IgD-negative memory B cell (primary cell): Measurements from ENCODE around the gene JADE2. TPM values are rescaled to one million over a fixed set of nuclear protein-coding genes. Genes with fewer than 3 reads are reported as not detected.

Experiments used
- H3K27ac Mint-ChIP-seq, 3 donors: one replicate each; pipeline ENCODE4 v1.8.0; 2020 to 2022; ENCODE audit warnings: mild to moderate bottlenecking in 3 of 3, mixed read lengths in 3 of 3, moderate library complexity in 1 of 3
- H3K27me3 Mint-ChIP-seq: one replicate; pipeline ENCODE4 v1.8.0; 2021; ENCODE audit warnings: mixed read lengths
- H3K36me3 Mint-ChIP-seq: one replicate; pipeline ENCODE4 v1.8.0; 2020; ENCODE audit warnings: mild to moderate bottlenecking, mixed read lengths
- H3K4me1 Mint-ChIP-seq, 3 donors: one replicate each; pipeline ENCODE4 v1.8.0; 2020 to 2022; ENCODE audit warnings: mixed read lengths in 3 of 3, mild to moderate bottlenecking in 1 of 3
- H3K4me3 Mint-ChIP-seq, 4 donors: one replicate each; pipeline ENCODE4 v1.8.0; 2020 to 2022; ENCODE audit warnings: mild to moderate bottlenecking in 4 of 4, mixed read lengths in 4 of 4, moderate library complexity in 3 of 4
- H3K9me3 Mint-ChIP-seq, 3 donors: one replicate each; pipeline ENCODE4 v1.8.0; 2020 to 2021; ENCODE audit warnings: mixed read lengths in 3 of 3, mild to moderate bottlenecking in 1 of 3
- polyA plus RNA-seq: library from polyadenylated mRNA; unstranded; fragments of 300-500 nt; fragmentation: Illumina TruSeq; gene quantifications from one replicate; pipeline ENCODE4 v1.2.3, GENCODE V29; 2021

Gene JADE2
- polyA plus RNA-seq, 1 donor from 2014 or later = 46.7 TPM

DNA sequence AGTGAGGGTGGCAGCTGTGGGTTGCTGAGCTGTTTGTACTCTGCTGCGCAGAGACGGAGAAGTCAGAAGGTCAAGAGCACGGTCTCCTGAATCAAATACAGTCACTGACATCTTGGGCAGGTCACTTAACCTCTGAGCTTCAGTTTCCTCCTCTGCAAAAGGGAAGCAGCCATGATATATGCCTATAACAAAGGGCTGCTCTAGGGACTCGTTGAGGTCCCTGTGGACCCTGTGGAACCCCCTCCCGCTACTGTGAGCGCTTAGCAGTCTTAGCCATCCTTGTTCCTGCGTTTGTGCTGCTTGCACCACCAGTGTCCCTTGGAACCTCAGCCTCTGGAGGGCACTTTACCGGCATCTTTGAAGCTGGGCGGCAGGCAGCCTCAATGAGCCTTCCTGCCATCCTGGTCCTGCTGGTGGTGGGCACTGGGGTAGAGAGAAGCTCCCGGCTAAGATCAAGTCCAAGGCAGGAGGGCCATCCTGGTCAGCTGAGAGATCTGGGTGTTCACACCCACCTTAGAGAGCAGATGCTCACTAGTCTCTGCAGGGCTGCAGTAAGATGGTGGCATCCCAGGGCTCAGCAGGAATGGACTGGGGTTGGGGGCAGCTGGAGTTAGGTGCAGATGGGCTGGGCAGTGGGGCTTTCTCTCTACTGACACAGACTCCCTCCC, 8.7 kb downstream of the JADE2 start:
- peaks cover 4% of the 10 kb centered on the region for H3K36me3 Mint-ChIP-seq
- peak overlapping the region in 2 of 4 donors; percentile 42 to 43 for H3K4me3 Mint-ChIP-seq
- no peaks in the 10 kb centered on the region for H3K27me3 Mint-ChIP-seq
- no peaks in the 10 kb centered on the region for H3K9me3 Mint-ChIP-seq
- H3K27ac Mint-ChIP-seq = peak overlapping the region; percentile 76 to 89 (median 78)
- peaks cover 53 to 73% (median 63%) of the 10 kb centered on the region in 3 donors for H3K4me1 Mint-ChIP-seq

DNA sequence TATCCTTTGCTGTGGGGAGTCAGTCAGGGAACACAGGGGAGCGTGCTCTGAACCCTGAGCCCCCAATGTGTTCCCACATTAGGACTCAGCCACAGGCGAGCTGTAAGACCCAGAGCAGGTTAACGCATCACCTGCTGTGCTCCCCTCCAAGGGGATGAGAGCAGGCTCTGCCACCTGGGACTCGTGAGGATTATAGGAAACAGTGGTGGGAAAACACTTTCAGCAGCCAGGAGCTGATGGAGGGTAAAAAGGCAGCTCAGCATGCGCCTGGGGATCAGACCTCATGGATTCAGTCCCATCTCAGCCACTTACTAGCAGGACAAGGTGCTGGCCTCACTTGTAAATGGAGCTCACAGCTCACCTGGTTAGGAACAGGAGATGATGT, 9.2 kb downstream of the JADE2 start:
- no peaks in the 10 kb centered on the region for H3K9me3 Mint-ChIP-seq
- no peaks in the 10 kb centered on the region for H3K27me3 Mint-ChIP-seq
- H3K27ac Mint-ChIP-seq = peak overlapping the region in 2 of 3 donors; percentile 78 to 89
- peaks cover 51 to 71% (median 61%) of the 10 kb centered on the region in 3 donors for H3K4me1 Mint-ChIP-seq
- no peak overlapping the region for H3K4me3 Mint-ChIP-seq
- peaks cover 4% of the 10 kb centered on the region for H3K36me3 Mint-ChIP-seq

DNA sequence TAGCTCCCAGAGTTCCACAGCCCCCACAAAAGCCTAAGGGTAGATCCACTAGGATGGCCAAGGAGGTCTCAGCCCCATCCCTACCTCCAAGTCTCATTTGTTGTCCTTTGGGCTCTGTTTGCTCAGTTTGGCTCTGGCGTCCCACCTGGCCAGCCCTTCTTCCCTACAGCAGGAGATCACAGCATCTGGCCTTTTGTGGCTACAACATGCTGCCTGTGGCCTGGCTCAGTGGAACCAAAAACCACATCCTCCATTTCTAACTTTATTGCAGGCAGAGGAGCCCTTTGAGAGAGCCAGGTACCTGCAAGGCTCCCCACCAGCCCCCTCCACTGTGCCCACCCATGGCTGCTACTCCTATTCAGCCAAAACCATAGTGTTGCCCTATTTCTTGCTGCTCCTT, 11.4 kb downstream of the JADE2 start:
- Mint-ChIP-seq H3K9me3 (no peaks in the 10 kb centered on the region), H3K4me1 (peaks cover 48 to 73% (median 68%) of the 10 kb centered on the region in 3 donors), H3K36me3 (peaks cover 9% of the 10 kb centered on the region), H3K4me3 (peak overlapping the region in 2 of 4 donors; percentile 41 to 67), H3K27ac (peak overlapping the region in 2 of 3 donors; percentile 40 to 90), H3K27me3 (no peaks in the 10 kb centered on the region)

DNA sequence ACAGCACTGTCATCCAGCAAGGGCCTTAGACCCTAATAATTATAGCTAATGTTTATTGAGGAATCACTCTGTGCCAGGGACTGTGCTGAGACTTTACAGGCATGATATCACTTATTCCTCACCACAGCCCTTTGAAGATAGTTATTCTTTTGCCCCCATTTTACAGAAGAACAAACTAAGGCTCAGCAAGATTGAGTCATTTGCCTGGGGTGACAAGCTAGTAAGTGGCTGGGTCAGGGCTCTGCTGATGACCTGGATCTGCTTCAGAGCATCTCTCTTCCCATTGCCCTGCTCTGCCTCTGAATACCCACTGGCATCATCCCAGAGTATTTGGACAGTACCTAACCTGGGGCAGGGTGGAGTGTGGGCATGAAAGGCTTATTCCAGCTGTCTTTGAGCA, 11.8 kb downstream of the JADE2 start:
- Mint-ChIP-seq H3K27me3 (no peaks in the 10 kb centered on the region), H3K4me3 (peak overlapping the region in 1 of 4 donors; percentile 67), H3K36me3 (peaks cover 9% of the 10 kb centered on the region), H3K27ac (peak overlapping the region; percentile 35 to 90 (median 40)), H3K4me1 (peaks cover 47 to 71% (median 67%) of the 10 kb centered on the region in 3 donors), H3K9me3 (no peaks in the 10 kb centered on the region)

DNA sequence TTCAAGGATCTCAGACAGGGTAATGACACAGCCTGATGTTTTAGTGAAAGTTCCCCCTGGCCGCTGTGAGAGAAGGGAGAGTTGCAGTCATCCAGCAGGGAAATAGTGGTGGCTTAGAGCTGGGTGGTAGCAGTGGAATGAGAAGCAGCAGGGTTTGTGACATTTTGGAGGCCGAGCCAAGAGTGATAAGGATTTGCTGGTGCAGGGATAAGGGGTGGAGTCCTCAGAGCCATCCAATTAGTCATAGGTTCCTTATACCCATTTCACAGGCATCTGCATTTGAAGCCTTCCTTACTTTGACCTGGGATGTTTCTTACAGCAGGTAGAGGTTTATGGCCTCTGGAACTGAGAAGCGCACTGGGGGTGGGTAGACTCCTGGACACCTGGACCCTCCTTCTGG, 12.8 kb downstream of the JADE2 start:
- Mint-ChIP-seq H3K4me3 (peak overlapping the region in 3 of 4 donors; percentile 51 to 59 (median 53)), H3K9me3 (no peaks in the 10 kb centered on the region), H3K4me1 (peaks cover 40 to 61% (median 61%) of the 10 kb centered on the region in 3 donors), H3K27me3 (no peaks in the 10 kb centered on the region), H3K36me3 (peaks cover 9% of the 10 kb centered on the region), H3K27ac (peak overlapping the region in 2 of 3 donors; percentile 40 to 83)

DNA sequence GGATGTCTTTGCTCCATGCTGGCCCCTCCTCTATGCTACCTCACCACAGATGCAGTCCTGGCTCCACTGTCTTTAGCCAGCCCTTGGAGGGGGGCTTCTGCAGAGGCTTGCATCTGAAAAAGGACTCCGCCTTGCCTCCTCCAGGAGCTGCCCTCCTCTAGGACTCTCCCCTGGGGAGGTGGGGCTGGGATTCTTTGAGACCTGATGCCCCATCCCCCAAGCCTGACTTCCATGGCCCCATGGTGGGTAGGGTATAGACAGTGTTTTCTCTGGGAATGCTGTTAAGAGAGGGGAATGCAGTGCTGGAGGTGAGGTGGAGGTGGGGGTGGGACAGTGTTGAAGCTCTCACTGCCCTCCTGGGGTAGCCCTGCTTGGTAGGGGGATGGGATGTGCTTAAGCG, 14.3 kb downstream of the JADE2 start:
- Mint-ChIP-seq H3K27ac (peak overlapping the region; percentile 84 to 98 (median 92)), H3K9me3 (no peaks in the 10 kb centered on the region), H3K4me3 (peak overlapping the region in 2 of 4 donors; percentile 39 to 41), H3K27me3 (no peaks in the 10 kb centered on the region), H3K36me3 (peaks cover 9% of the 10 kb centered on the region), H3K4me1 (peaks cover 50 to 62% (median 59%) of the 10 kb centered on the region in 3 donors)

DNA sequence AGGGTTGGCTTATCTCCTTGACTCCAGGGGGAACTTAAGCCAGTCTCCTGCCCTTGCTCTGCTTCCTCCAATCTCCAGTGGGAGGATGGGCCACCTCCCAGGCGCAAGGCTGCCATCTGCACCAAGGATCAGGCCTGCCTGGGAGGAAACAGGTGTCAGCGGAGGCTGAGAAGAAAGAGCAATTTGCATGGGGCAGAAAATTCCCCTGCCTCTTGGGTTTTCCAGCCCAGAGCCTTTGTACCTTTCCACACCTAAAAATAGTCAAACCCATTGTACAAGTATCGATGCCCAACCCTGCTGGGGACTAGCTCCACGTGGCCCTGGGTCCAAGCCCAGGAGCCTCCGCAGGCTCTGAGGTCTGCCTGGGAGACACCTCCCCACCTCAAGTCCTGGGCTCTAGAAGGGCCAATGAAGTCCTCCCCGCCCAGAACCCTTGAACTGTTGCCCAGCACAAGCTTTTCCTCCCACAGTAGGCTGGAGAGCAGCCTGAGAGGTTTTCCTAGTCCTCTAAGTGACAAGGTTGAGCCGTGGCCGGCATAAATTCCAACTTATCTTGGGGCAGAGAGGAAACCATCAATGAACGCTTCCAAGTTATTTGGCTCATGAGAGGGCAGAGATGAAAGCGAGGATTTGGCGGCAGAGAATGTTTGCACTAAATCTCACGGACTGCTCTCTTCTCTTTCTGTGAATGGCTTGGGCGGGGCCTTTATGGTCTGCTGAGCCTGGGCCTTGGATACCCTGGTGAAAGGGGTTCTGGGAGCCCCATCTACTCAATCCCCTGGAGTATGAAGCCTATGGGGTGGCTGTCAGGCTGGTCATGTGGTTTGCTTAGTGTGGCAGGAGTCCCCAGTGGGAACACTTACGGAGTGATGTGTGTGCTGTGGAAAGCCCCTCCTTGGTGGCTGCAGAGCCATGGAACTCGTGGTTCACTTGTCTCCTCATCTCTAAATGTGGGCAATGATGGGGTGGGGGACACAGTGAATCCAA, 15.6 kb downstream of the JADE2 start:
- Mint-ChIP-seq H3K27me3 (no peaks in the 10 kb centered on the region), H3K27ac (peak overlapping the region; percentile 84 to 98 (median 92)), H3K36me3 (peaks cover 9% of the 10 kb centered on the region), H3K9me3 (no peaks in the 10 kb centered on the region), H3K4me3 (peak overlapping the region; percentile 55 to 90 (median 76)), H3K4me1 (peaks cover 53 to 64% (median 60%) of the 10 kb centered on the region in 3 donors)

DNA sequence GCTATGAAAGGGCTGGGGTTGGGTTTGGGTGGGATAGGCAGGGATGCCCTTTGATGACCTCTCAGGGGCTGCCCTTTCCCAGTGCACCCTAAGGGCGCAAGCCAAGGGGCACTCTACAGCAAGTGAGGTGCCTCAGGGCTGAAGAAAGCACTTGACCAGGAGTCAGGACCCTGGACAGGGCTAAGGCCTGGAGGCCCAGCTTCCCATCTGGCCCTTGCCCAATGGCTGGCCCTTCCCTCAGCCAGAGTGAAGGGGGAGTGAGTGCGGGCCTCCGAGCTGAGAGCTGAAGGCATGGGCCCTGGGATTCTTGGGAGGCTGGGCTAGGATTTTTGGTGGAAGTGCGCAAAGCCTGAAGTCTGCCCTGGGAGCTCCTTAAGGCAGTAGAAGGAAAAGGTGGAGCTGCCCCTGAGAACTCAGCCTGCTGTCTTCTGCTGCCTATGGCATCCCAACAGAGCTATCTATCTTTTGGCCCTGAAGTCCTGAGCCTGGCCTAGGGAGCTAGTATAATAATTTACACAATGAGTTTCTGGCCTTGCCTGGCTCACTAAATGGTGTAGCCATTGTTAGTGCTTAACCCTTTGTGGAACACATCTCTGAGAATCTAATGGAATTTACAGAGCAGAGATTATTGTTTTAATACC, 16.4 kb downstream of the JADE2 start:
- Mint-ChIP-seq H3K36me3 (peaks cover 9% of the 10 kb centered on the region), H3K9me3 (no peaks in the 10 kb centered on the region), H3K4me1 (peaks cover 47 to 60% (median 59%) of the 10 kb centered on the region in 3 donors), H3K27me3 (no peaks in the 10 kb centered on the region), H3K27ac (peak overlapping the region; percentile 84 to 98 (median 92)), H3K4me3 (peak overlapping the region in 3 of 4 donors; percentile 72 to 90 (median 80))

DNA sequence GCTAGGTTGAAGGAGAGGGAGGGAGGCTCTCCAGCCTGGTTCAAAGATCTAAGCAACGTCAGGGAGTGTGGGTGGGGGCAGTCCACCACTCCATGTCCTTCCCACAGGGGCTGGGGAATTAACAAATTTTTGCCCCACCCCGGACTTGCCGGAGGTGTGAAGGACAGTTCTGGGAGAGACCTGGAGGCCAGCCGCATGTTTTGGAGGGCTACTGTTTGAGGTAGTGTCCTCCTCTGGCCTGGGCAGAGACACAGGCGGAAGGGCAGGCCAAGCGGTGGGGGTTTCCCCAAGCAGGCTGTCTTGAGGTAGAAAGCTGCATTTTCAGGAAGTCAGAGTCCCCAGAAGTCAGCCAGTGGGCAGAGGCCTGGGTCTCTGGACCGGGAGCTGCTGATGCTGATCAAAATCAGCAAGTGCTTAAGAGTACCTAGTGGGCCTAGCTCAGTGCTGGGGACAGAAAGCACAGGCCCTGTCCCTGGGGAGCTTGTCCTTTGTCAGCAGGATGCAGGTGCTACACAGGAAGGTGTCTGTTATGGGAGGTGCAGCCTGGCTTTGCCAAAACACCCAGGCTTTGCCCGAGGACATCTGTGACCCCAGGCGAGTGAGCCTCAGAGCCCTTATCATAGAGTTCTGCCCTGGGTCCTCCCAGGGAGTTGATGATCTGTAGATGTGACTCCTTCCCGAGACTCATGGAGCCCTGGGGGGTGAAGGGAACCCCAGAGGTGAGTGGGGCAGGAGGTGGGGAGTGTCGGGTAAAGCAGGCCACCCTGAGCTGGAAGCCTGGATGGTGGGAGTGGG, 18.5 kb downstream of the JADE2 start:
- peak overlapping the region; percentile 97 to 99 (median 99) for H3K27ac Mint-ChIP-seq
- peaks cover 11% of the 10 kb centered on the region for H3K36me3 Mint-ChIP-seq
- H3K4me3 Mint-ChIP-seq = peak overlapping the region; percentile 79 to 92 (median 88)
- H3K9me3 Mint-ChIP-seq = no peaks in the 10 kb centered on the region
- H3K27me3 Mint-ChIP-seq = no peaks in the 10 kb centered on the region
- peaks cover 52 to 70% (median 68%) of the 10 kb centered on the region in 3 donors for H3K4me1 Mint-ChIP-seq

DNA sequence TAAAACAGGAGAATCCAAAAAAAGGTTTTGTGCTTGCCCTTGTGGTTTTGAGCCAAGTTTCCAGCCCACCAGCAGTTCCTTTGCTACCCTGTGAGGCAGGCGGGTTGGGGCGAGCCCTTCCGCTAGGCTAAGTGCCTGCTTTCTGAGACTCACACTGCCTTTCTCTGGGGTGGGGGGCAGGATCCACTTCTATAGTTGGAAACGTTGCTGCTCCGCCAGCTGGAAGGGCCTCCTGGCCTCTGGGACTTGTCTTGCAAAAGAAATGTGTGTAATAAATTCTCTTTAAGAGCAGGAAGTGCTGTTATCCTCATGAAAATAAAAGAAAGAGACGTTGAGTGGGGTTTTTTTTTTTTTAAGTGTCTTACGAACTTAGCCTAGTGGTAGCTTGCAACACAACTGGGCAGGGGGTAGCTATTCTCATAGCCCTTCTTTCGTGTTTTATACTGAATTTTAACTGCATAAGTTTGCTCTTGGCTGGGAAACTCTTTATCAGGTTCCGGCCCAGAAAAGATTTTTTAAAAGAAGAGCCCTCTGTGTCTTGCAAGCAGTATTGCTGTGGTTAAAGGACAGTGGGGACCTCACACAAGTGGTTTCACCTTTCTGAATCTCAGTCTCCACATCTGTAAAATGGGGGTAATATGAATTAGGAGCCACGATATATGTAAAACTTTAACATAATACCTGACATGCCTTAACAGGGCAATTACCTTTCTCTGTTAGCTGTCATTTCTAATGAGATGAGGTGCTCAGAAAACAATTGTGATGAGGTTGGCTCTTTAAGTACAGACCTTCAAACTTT, 19.8 kb downstream of the JADE2 start:
- Mint-ChIP-seq H3K4me1 (peaks cover 59 to 74% (median 74%) of the 10 kb centered on the region in 3 donors), H3K9me3 (no peaks in the 10 kb centered on the region), H3K27ac (peak overlapping the region; percentile 97 to 99 (median 99)), H3K27me3 (no peaks in the 10 kb centered on the region), H3K36me3 (peaks cover 11% of the 10 kb centered on the region), H3K4me3 (peak overlapping the region; percentile 75 to 92 (median 82))

DNA sequence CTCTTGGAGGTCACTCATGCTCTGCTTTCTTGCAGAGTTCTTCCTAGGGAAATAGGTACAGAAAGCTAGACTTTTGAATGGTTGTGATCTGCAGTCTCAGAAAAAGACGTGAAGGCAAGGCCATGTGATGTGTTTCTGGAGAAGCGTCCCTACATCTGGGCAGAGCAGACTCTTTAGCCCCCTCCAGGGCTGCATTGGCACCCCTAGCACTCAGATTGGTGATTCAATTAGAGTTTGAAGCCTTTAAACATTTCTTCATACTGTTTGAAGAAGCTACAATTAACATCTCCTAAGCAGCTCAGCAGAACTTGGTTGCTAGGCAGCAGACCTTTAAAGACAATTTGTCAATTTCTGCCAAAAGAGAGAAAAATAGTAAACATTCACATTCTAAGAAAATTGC, 21.6 kb downstream of the JADE2 start:
- H3K4me1 Mint-ChIP-seq = peaks cover 59 to 72% (median 69%) of the 10 kb centered on the region in 3 donors
- peaks cover 10% of the 10 kb centered on the region for H3K36me3 Mint-ChIP-seq
- H3K27me3 Mint-ChIP-seq = no peaks in the 10 kb centered on the region
- H3K4me3 Mint-ChIP-seq = peak overlapping the region in 3 of 4 donors; percentile 28 to 72 (median 44)
- H3K9me3 Mint-ChIP-seq = no peaks in the 10 kb centered on the region
- H3K27ac Mint-ChIP-seq = peak overlapping the region in 2 of 3 donors; percentile 80 to 82

DNA sequence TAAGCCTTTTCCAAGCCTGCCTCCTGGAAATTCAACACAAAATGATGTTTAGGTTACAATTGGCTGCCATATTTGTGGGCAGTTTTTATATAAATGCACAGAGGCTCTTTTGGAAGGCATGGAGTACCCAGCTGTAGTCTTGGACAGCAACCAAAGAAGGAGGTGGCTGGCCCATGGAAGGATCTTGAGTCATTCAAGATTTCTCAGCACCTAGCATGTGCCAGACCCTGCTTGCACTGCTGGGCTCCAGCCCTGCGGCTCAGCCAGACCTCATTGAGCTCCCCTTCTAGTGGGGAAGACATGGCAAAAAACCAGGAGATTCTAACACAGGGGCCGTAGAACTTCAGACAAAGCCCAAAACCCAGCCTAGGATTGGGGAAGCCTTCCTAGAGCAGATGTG, 22.1 kb downstream of the JADE2 start:
- peaks cover 57 to 74% (median 70%) of the 10 kb centered on the region in 3 donors for H3K4me1 Mint-ChIP-seq
- peak overlapping the region in 3 of 4 donors; percentile 28 to 80 (median 76) for H3K4me3 Mint-ChIP-seq
- peaks cover 10% of the 10 kb centered on the region for H3K36me3 Mint-ChIP-seq
- no peaks in the 10 kb centered on the region for H3K27me3 Mint-ChIP-seq
- H3K27ac Mint-ChIP-seq = peak overlapping the region; percentile 81 to 95 (median 82)
- no peaks in the 10 kb centered on the region for H3K9me3 Mint-ChIP-seq

DNA sequence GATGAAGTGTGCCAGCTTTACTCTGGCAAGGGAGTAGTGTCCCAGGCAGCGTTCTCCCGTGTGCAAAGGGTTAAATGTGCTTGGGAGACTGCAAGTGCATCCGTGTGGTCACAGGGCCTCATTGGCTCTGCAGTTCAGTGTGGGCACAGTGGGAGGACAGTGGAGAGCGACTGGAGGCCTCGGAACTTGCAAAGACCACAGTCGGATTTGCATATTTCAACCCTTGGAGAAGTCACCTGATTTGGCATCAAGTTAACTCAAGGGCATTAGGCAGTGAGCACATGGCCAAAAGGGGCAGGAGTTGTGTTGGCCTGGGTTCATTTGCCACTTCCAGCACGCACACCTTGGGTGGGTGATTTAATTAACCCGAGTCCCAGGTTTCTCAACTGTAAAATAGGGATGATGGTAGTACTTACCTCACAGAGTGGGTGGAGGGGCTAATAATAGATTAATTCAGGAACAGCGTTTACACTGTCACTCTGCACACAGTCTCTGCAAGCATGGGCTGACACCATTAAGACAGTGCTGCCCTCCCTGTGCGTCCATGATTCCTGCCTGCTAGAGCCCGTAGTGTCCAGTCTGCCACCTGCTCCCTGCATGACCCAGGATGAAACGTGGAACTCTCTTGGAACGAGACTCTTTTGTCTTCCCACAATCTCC, 22.7 kb downstream of the JADE2 start:
- H3K9me3 Mint-ChIP-seq = no peaks in the 10 kb centered on the region
- no peaks in the 10 kb centered on the region for H3K27me3 Mint-ChIP-seq
- peak overlapping the region; percentile 49 to 90 (median 78) for H3K4me3 Mint-ChIP-seq
- peaks cover 57 to 77% (median 75%) of the 10 kb centered on the region in 3 donors for H3K4me1 Mint-ChIP-seq
- peak overlapping the region; percentile 81 to 95 (median 82) for H3K27ac Mint-ChIP-seq
- H3K36me3 Mint-ChIP-seq = peaks cover 10% of the 10 kb centered on the region
